OCI-LY3 (cell line): ENCODE results near the gene LRRTM1.

Experiments used
- CTCF ChIP-seq: fragments of 200-600, 300-600 bp; sonication (generic); IDR thresholded peaks from 2 replicates; pipeline ENCODE4 v1.5.1; 2014; ENCODE audit warnings: antibody characterized with exemption, low read length, low read depth
- EZH2phosphoT487 ChIP-seq: fragments of 200-600 bp; shearing (Covaris generic); IDR thresholded peaks from 2 replicates; pipeline ENCODE4 v1.6.1; 2018; ENCODE audit warnings: antibody characterized with exemption, mixed run types, low read depth

GRCh38 chr2:80322311-80322920 lies 17.9 kb upstream of the LRRTM1 start:
- no peak for TF ChIP-seq CTCF
- TF ChIP-seq EZH2phosphoT487, result no peak
